Measurements from ENCODE around the gene ZCCHC9. TPM values are rescaled to one million over a fixed set of nuclear protein-coding genes. Genes with fewer than 3 reads are reported as not detected.
"Not testable (repeated sequence)": the region's sequence is repeated elsewhere in the genome, so short reads cannot be mapped to it uniquely, and the experiment has no call there.

The ZCCHC9 gene
- polyA plus RNA-seq, 4 donors, result 37.1 to 46.4 (median 39.3) TPM

DNA sequence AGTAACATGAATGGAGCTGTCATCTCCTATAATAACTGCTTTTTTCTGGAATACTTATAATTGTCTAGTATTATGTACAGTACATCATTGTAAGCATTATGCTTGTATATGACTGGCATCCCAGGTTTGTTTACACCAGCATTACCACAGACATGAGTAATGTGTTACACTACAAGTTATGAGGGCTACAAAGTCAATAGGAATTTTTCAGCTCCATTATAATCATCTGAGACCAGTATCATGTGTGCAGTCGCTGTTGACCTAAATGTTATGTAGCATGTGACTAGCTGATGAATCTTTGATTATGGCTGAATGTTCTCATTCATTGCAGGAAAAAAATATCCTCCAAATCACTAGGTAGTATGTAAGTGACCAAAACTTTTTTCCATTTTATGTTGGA lies 2.2 kb downstream of the ZCCHC9 start:
- no peak for DNase-seq (ENCODE audit: low read depth in 4 of 4, low spot score in 2 of 4)

DNA sequence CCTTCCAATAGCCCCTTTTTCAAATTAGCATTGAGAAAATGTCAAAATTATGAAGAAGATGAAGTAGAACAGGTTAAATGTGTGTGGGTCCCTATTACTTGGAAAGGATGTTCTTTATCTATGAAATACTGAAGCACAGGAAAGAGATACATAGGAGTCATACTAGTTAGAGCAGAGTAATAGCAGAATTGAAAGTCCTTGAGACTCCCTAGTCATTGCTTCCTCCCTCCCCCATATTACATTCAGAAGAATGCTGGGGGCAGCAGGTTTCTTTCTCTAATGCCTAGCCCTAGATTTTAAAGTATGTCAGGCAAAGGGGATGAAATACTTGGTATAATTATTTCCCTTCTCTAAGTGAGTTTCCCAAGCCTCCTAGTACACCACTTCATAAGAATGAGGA lies 4.4 kb downstream of the ZCCHC9 start:
- no peak for DNase-seq (ENCODE audit: low read depth in 4 of 4, low spot score in 2 of 4)

DNA sequence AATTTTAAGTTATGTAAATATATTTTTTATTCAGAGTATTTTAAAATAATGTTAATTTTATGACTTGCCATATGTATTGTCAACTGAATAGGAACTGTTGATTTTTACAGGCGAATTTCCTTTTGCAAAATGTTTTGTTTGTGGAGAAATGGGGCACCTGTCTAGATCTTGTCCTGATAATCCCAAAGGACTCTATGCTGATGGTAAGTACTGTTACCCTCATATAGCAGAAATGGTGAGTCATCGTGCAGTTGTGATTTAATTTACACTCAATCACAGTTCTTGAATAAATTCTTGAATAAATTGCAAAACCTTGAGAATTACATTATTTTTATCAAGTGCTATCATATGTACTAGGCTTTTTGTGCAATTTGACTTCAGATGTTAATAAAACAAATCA lies 7.4 kb downstream of the ZCCHC9 start:
- no peak for DNase-seq (ENCODE audit: low read depth in 4 of 4, low spot score in 2 of 4)

DNA sequence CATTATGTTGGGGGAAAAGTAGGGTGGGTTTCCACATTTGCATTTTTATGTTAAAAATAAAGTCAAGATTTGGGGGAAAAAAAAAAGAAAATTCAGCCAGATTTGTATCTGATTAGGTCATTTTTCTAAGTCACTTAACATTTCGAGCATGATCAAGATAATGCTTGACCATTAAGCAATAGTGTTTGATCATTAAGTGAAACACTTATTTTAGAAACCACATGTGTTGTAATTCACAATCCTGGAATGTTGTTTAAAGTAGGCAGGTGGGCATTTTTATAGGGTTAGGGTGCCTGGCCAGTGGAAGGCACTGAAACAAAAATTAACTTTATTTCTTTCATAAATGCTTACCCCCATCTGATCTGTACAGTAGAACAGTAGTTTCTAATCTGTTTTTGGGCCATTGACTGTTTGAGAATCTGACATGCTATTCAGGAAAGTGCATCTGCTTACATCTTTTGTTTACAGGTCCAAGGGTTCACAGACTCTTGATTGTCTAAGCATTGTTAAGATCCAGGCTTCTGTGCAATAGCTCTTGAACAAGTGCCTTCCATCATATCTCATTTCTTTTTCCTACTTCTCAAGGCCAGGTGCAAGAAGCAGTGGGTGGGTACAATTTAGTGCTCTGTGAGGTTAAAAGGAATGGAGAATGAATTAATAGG lies 9.1 kb downstream of the ZCCHC9 start:
- DNase-seq (ENCODE audit: low read depth in 4 of 4, low spot score in 2 of 4), result no peak

DNA sequence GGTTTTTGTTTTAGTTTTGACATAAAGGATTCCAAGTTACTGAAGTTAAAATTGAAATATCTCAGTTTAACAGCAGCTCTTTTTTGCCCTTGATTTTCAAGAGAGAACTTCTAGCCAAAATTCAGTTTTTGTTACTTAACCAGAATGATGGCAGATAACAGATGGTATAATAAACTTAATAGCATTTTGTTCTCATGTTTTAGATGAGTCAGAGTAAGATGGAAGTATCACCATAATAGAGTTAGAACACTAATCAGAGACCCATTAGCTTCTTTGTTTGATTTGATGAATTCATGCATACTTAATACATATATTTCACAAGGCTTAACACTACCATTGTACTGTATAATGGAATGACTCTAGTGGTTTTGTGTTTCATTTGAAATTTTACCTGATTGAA lies 11.9 kb downstream of the ZCCHC9 start:
- no peak for DNase-seq (ENCODE audit: low read depth in 4 of 4, low spot score in 2 of 4)

DNA sequence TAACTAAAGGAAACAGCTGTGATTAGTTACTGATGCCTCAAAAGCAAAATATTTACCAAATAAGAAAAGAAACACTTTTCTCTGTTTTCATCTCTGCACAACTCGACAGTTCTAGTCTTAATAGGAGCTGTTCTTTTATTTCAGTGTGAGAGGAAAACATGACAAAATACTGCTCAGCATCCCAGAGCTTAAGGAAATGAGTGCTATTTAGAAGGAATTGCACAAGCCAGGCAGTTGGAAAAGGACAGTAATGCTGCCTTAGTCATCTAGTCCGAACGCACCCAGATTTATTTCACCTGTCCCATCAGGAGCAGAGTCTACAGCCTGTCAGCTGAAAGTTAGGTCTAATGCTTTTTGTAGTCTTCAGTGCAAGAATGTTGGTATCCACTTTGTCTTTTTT lies 12.3 kb downstream of the ZCCHC9 start:
- DNase-seq (ENCODE audit: low read depth in 4 of 4, low spot score in 2 of 4), result no peak

DNA sequence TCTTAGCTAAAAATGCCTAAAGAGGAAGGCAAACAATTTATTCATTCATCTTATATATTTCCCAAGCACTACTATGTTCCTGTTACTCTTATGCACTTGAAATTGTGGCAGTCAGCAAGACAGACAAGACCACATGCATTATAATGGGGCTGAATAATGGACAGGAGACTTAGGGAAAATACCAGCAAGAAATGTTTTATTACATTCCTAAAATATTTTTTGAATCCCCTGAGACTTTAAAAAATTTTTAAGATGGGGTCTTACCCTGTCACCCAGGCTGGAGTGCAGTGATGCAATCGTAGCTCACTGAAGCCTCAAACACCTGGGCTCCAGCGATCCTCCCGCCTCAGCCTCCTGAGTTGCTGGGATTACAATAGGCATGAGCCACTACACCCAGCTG lies 13.2 kb downstream of the ZCCHC9 start:
- DNase-seq (ENCODE audit: low read depth in 4 of 4, low spot score in 2 of 4), result no peak

DNA sequence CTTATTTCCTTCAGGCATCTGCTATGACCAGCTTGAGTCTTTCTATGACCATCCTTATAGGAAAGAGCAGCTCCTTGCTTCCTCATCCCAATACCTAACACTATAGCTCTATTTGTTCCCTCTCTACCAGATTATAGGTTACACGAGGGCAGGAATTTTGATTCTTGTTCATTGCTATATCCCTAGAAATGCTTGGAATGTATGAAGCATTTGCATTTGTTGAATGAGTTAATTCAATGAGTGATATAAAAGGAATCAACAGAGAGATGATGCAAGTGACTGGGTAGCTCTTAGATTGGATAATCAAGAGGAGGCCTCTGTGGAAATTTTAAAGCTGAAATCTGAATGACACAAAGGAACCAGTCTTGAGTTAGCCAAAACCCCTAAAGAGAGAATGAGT lies 13.9 kb downstream of the ZCCHC9 start:
- DNase-seq (ENCODE audit: low read depth in 4 of 4, low spot score in 2 of 4), result no peak

DNA sequence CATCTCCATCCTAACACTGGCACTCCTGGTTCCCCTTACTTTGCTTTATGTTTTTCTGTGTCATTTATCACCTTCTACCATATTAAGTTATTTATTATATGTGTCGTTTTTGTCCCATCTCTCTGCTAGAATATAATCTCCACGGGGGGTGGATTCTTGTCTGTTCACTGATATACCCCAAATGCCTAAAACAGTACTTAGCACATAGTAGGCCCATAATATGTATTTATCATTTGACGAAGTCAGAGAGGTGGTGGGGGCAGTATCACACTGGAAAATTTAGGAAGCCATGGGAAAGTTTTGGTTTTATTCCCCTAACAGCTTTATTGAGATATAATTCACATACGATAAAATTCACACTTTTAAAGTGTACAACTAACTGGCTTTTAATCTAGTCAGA lies 14.4 kb downstream of the ZCCHC9 start:
- DNase-seq (ENCODE audit: low read depth in 4 of 4, low spot score in 2 of 4), result no peak

DNA sequence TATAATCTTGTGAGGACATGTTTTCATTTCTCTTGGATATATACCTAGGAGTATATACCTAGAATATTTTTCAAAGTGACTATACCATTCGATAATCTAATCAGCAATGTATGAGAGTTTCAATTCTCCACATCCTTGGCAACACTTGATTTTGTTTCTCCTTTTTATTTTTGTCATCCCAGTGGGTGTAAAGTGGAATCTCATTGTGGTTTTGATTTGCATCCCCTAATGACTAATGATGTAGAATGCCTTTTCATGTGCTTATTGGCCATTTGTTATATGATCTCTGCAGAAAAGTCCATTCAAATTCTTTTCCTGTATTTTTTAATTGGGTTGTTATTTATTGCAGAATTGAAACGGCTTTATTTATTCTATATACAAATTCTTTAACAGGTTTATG lies 15.2 kb downstream of the ZCCHC9 start:
- no peak for DNase-seq (ENCODE audit: low read depth in 4 of 4, low spot score in 2 of 4)

DNA sequence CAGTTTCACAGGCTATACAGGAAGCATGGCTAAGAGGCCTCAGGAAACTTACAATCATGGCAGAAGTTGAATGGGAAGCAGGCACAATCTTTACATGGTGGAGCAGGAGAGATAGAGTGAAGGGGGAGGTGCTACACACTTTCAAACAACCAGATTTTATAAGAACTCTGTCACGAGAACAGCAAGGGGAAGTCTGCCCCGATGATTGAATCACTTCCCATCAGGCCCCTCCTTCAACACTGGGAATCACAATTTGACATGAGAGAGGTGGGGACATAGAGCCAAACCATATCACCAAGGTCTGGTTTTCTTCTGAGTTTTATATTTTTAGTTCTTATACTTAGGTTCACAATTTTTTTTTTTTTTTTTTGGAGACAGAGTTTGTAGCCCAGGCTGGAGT lies 16.1 kb downstream of the ZCCHC9 start:
- no peak for DNase-seq (ENCODE audit: low read depth in 4 of 4, low spot score in 2 of 4)

DNA sequence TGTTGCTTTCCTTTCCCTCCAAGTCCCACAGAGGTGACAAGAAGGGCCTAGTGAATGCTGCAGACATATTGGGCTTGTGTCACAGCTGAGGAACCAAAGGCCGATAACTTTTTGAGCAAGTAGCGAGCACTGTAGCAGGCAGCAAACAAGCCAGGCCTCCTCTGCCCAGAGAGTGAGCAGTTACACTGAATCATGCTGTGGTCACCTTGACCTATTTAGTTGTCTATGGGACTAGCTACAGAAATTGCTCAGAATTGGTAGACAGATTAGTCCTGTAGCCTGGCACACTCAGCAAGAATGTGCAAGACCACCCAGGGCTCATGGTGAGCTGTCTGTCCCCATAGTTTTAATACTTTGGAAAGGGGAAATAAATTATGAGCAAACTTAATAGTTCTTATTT lies 25.2 kb downstream of the ZCCHC9 start:
- DNase-seq (ENCODE audit: low read depth in 4 of 4, low spot score in 2 of 4), result no peak

DNA sequence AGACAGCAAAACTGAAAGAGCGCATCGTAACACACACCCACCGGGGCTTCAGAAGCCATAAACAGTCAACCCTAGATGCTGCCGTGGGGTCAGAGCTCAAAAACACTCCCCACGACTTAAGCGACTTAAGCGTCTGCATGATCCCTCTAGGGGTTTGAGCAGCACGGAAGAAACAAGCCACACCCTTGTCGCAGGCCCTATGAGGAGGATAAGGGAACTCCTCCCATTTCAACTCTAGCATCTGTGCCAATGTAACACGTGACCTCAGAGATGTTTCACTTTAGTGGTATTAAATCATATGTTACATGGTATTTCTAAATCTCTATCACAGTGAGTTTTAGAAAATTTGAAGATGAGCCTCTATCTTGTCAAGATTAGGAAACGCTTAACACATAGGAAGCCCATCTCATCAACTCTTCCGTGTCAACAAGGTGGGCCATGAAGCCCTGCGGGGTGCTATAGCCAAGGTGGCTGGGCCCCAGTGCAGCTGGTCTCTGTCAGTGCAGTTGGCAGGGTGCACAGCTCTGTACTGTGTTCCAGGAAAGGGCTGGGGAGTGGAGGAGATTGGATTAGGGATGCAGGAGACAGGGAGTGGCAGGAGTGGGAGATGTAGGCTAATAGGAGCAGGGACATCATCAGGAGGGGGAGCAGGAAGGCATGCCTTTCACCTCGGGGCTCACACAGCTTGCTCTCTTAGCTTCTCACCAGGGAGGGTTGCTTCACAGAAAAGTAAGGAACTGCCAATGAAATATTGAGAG lies 33.1 kb downstream of the ZCCHC9 start:
- no peak for DNase-seq (ENCODE audit: low read depth in 4 of 4, low spot score in 2 of 4)

DNA sequence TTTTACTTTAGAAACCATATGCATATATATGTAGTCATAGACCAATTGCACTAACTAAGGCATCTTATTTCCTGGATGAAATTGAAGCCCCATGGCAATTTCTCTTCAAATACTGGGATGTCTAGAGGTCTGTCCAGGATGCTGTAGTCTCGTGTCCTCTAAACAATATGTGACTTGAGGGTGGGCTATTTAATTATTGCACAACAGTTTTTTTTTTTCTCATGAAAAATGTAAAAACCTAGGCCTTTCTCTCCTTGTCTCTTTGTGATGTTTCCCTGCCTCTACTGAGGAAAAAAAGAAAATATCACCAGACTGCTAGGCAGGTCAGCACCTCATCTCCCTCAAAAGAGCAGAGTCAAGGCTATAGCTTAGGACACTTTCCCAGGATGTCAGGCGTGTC lies 34.6 kb downstream of the ZCCHC9 start:
- DNase-seq (ENCODE audit: low read depth in 4 of 4, low spot score in 2 of 4), result no peak

DNA sequence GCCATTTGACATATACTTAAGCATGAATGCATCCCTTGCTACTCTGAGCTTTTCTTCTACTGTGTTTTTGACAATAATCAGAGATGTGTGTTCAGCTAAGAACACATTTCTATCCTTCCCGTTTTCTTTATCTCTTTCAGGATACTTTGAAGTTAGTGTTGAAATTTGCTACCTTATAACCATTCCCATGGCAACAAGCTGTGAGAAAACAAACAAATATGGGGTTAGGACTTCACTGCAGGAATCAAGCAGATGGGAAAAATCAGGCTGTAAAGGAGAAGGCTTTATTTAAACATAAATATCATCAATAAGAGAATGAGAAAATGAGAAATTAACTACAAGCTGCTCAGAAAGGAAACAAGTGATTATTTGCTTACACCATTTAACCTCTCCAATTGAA lies 35.2 kb downstream of the ZCCHC9 start:
- no peak for DNase-seq (ENCODE audit: low read depth in 4 of 4, low spot score in 2 of 4)

DNA sequence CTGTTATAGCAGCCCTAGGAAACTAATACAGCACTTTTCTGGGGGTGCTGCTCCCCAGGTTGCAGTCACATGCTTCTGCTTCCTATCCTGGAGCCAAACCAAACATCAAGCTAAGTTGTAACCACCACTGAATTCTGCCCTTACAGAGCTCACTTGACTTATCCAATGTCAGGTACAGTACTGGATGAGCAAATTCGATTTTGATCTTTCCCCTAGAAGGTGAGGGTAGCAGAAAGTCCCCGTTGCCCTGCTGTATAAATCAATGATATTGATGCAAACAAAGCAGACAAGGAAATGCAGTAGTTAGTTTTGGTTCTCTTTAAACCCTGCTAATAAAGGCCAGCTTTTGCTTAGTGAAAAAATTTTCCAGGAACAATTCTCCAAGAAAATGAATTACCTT lies 36.4 kb downstream of the ZCCHC9 start:
- DNase-seq (ENCODE audit: low read depth in 4 of 4, low spot score in 2 of 4), result no peak

DNA sequence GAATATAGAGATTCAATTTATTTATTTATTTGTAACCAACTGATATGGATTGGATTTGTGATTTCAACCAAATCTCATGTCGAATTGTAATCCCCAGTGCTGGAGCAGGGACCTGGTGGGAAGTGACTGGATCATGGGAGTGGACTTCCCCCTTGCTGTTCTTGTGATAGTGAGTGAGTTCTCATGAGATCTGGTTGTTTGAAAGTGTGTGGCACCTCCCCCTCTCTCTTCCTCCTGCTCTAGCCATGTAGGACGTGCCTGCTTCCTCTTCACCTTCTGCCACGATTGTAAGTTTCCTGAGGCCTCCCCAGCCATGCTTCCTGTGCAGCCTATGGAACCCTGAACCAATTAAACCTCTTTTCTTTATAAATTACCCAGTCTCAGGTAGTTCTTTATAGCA lies 36.8 kb downstream of the ZCCHC9 start:
- DNase-seq (ENCODE audit: low read depth in 4 of 4, low spot score in 2 of 4), result not testable (repeated sequence)

DNA sequence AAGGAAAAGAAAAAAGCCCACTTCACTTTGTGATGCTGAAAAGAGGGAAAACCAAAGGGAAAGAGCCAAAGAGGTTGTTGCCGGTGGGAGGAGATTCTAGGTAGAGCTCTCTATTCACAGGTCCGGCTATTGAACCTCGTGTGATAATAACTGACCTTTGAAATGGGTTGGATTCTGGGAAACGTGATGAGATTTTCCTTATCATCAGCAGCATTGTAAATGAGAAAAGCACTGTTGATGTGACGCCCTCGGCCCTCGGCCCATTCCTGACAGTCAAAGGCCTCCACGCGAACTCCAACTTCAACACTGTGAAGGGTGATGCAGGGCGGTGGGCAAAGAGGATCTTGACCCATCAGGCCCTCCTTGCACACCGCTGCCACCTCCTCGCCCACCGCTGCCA lies 43.3 kb downstream of the ZCCHC9 start:
- no peak for DNase-seq (ENCODE audit: low read depth in 4 of 4, low spot score in 2 of 4)

DNA sequence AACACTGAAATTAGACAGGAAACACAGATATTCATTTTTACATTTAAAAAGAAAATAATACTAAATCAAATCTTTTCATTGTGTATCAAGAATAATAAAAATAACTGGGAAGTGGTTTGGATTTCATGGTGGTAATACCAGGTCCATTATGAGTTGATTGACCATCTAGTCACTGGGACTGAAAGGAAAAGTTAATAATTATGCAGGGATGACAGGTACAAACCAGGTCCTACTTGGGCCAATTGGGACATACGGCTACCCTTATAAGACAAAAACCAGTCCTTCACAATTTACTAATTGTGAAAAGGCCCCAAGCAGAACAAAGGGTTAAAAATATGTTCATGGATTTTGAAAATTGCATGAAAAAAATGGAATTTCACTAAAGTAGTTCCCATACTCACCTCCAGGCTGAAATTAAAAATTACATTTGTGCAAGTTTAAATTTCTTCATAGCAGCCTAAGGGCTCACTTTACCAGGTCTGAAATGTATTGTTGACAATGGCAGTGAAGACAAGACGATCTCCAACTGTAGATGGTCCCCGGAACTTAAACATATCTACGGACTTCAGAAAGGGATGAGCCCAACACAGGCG lies 44.1 kb downstream of the ZCCHC9 start:
- DNase-seq (ENCODE audit: low read depth in 4 of 4, low spot score in 2 of 4), result no peak

DNA sequence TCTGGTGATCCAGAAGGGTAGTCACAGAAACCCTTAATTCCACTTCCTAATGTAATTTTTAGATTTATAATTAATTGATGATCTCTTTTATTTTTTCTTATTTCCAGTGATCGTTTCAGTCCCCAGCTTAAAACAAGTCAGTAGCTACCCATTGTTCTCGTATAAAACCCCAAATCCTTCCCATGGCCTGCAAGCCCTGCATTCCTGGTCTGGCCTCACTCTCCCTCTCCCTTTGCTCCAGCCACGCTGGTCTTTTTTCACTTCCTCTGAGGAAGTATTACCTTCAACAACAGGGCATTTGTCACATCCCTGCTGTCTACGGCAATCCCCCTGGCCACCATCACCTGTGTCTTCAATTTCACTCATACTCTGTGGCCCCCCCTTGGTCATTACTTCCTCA lies 47.8 kb downstream of the ZCCHC9 start:
- DNase-seq (ENCODE audit: low read depth in 4 of 4, low spot score in 2 of 4), result no peak

DNA sequence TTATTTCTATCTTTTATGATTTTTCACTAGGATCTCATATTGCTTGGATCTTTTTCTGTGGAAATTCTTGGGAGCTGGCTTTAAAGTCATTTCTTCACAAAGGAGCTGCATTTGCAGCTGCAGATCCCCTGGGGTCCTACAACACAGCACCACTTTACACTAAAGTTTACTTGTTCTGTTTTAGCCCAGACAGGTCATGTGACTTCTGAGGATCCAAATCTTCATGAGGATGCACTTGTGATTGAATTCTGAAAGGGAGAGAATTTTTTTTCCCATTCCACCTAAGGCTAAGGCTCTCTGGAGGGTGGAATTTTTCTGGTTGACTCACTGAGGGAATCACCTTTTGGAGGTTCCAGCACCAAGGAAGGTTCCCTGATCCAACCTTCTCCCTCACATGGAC lies 49.1 kb downstream of the ZCCHC9 start:
- DNase-seq (ENCODE audit: low read depth in 4 of 4, low spot score in 2 of 4), result no peak

DNA sequence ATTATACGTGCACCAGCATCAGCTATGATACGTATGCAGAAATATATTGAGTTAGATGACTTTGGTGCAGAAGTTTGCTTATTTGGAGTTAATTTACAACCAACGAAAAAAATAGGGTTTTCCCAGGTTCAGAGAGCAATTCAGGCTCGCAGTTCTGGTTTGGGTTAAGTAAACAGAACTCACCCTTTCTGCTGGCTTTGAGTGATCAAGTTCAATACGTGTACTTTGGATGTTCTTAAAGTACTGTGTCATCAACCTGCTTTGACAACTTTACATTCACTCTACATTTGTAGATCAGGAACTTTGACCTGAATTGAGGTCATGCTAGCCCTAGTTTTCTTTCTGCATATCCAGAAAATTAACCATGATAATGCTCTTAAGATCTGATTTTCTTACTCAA lies 51.8 kb downstream of the ZCCHC9 start:
- no peak for DNase-seq (ENCODE audit: low read depth in 4 of 4, low spot score in 2 of 4)
